T-helper 1 cell treated with Interleukin-12 subunit alpha and Interleukin-12 subunit beta and Interleukin-4 antibody, amounts not matched to agents 30 μg/mL and 1 μg/mL, for 36 hours (primary cell): ENCODE measurements around the gene ZNF609.

Source experiments
- H3K27ac Mint-ChIP-seq: one replicate; pipeline ENCODE4 v1.8.0; 2021; ENCODE audit warnings: mild to moderate bottlenecking, mixed read lengths
- H3K27me3 Mint-ChIP-seq: one replicate; pipeline ENCODE4 v1.8.0; 2021; ENCODE audit warnings: low read depth, mixed read lengths
- H3K36me3 Mint-ChIP-seq: one replicate; pipeline ENCODE4 v1.8.0; 2021; ENCODE audit warnings: low read depth, mixed read lengths
- H3K4me1 Mint-ChIP-seq: one replicate; pipeline ENCODE4 v1.8.0; 2021; ENCODE audit warnings: low read depth, mixed read lengths
- H3K4me3 Mint-ChIP-seq: one replicate; pipeline ENCODE4 v1.8.0; 2021; ENCODE audit warnings: mild to moderate bottlenecking, moderate library complexity, mixed read lengths
- H3K9me3 Mint-ChIP-seq: one replicate; pipeline ENCODE4 v1.8.0; 2021; ENCODE audit warnings: mixed read lengths

The ZNF609 gene

GRCh38 chr15:64460206-64460723 is at the start of gene ZNF609:
Gene ZNF609, plus strand, starts transcription at chr15:64460578. Its CDS starts 38,842 bp downstream, at chr15:64499420.
- no peaks in the 10 kb centered on the region for H3K9me3 Mint-ChIP-seq
- peaks cover 41% of the 10 kb centered on the region for H3K4me1 Mint-ChIP-seq
- H3K27me3 Mint-ChIP-seq: no peaks in the 10 kb centered on the region
- peak within 1 kb of the TSS; percentile 89 for H3K4me3 Mint-ChIP-seq
- peaks cover 20% of the 10 kb centered on the region for H3K36me3 Mint-ChIP-seq
- peak within 1 kb of the TSS; percentile 80 for H3K27ac Mint-ChIP-seq

GRCh38 chr15:64412216-64412615 is 48.2 kb upstream of the ZNF609 start:
- no peak overlapping the region for H3K4me3 Mint-ChIP-seq
- no peaks in the 10 kb centered on the region for H3K9me3 Mint-ChIP-seq
- no peak overlapping the region for H3K27ac Mint-ChIP-seq

GRCh38 chr15:64422697-64423096 is 37.7 kb upstream of the ZNF609 start:
- no peak overlapping the region for H3K27ac Mint-ChIP-seq
- H3K36me3 Mint-ChIP-seq: peaks cover 22% of the 10 kb centered on the region
- no peaks in the 10 kb centered on the region for H3K9me3 Mint-ChIP-seq
- no peak overlapping the region for H3K4me3 Mint-ChIP-seq
- peaks cover 6% of the 10 kb centered on the region for H3K4me1 Mint-ChIP-seq
- H3K27me3 Mint-ChIP-seq: no peaks in the 10 kb centered on the region

More at GRCh38 chr15:64412216-64412615, 48.2 kb upstream of the ZNF609 start:
- Mint-ChIP-seq H3K27me3 (no peaks in the 10 kb centered on the region), H3K36me3 (peaks cover 42% of the 10 kb centered on the region), H3K4me1 (no peaks in the 10 kb centered on the region)

GRCh38 chr15:64423970-64424369 is 36.4 kb upstream of the ZNF609 start:
- Mint-ChIP-seq H3K36me3 (peaks cover 17% of the 10 kb centered on the region), H3K27ac (no peak overlapping the region), H3K4me1 (peaks cover 7% of the 10 kb centered on the region), H3K27me3 (no peaks in the 10 kb centered on the region), H3K4me3 (no peak overlapping the region), H3K9me3 (no peaks in the 10 kb centered on the region)

GRCh38 chr15:64425221-64425620 is 35.2 kb upstream of the ZNF609 start:
- Mint-ChIP-seq H3K27me3 (no peaks in the 10 kb centered on the region), H3K9me3 (no peaks in the 10 kb centered on the region), H3K4me1 (peaks cover 15% of the 10 kb centered on the region), H3K27ac (no peak overlapping the region), H3K4me3 (no peak overlapping the region), H3K36me3 (peaks cover 20% of the 10 kb centered on the region)

- Mint-ChIP-seq H3K27me3 (no peaks in the 10 kb centered on the region), H3K4me3 (no peak overlapping the region), H3K27ac (peak overlapping the region; percentile 63), H3K9me3 (no peaks in the 10 kb centered on the region), H3K4me1 (peaks cover 20% of the 10 kb centered on the region), H3K36me3 (peaks cover 24% of the 10 kb centered on the region)
These were observed 33.4 kb upstream of the ZNF609 start for GRCh38 chr15:64426845-64427465.

- H3K4me3 Mint-ChIP-seq: peak overlapping the region; percentile 27
These were observed 30.9 kb upstream of the ZNF609 start for GRCh38 chr15:64429448-64429847.

GRCh38 chr15:64430000-64430735 is 30.2 kb upstream of the ZNF609 start:
- H3K27me3 Mint-ChIP-seq: no peaks in the 10 kb centered on the region
- no peaks in the 10 kb centered on the region for H3K9me3 Mint-ChIP-seq
- H3K4me1 Mint-ChIP-seq: peaks cover 20% of the 10 kb centered on the region
- H3K27ac Mint-ChIP-seq: peak overlapping the region; percentile 83
- H3K36me3 Mint-ChIP-seq: peaks cover 20% of the 10 kb centered on the region
- peak overlapping the region; percentile 27 for H3K4me3 Mint-ChIP-seq

More at GRCh38 chr15:64429448-64429847, 30.9 kb upstream of the ZNF609 start:
- H3K36me3 Mint-ChIP-seq: peaks cover 19% of the 10 kb centered on the region
- H3K27me3 Mint-ChIP-seq: no peaks in the 10 kb centered on the region
- peaks cover 20% of the 10 kb centered on the region for H3K4me1 Mint-ChIP-seq
- peak overlapping the region; percentile 83 for H3K27ac Mint-ChIP-seq
- no peaks in the 10 kb centered on the region for H3K9me3 Mint-ChIP-seq

GRCh38 chr15:64437982-64438381 is 22.4 kb upstream of the ZNF609 start:
- no peak overlapping the region for H3K4me3 Mint-ChIP-seq
- peaks cover 25% of the 10 kb centered on the region for H3K36me3 Mint-ChIP-seq
- H3K27me3 Mint-ChIP-seq: no peaks in the 10 kb centered on the region
- no peak overlapping the region for H3K27ac Mint-ChIP-seq
- no peaks in the 10 kb centered on the region for H3K9me3 Mint-ChIP-seq
- peaks cover 18% of the 10 kb centered on the region for H3K4me1 Mint-ChIP-seq

- Mint-ChIP-seq H3K27me3 (no peaks in the 10 kb centered on the region), H3K4me3 (no peak overlapping the region), H3K27ac (no peak overlapping the region), H3K9me3 (no peaks in the 10 kb centered on the region), H3K36me3 (peaks cover 21% of the 10 kb centered on the region), H3K4me1 (peaks cover 25% of the 10 kb centered on the region)
These were observed 21.5 kb upstream of the ZNF609 start for GRCh38 chr15:64438653-64439447.

GRCh38 chr15:64441852-64442251 is 18.5 kb upstream of the ZNF609 start:
- Mint-ChIP-seq H3K4me1 (peaks cover 28% of the 10 kb centered on the region), H3K36me3 (peaks cover 21% of the 10 kb centered on the region)

GRCh38 chr15:64443016-64443415 is 17.4 kb upstream of the ZNF609 start:
- H3K4me3 Mint-ChIP-seq: peak overlapping the region; percentile 16
- H3K4me1 Mint-ChIP-seq: peaks cover 30% of the 10 kb centered on the region
- no peaks in the 10 kb centered on the region for H3K27me3 Mint-ChIP-seq
- no peaks in the 10 kb centered on the region for H3K9me3 Mint-ChIP-seq
- H3K36me3 Mint-ChIP-seq: peaks cover 24% of the 10 kb centered on the region
- no peak overlapping the region for H3K27ac Mint-ChIP-seq

More at GRCh38 chr15:64441852-64442251, 18.5 kb upstream of the ZNF609 start:
- H3K27me3 Mint-ChIP-seq: no peaks in the 10 kb centered on the region
- H3K9me3 Mint-ChIP-seq: no peaks in the 10 kb centered on the region
- H3K27ac Mint-ChIP-seq: peak overlapping the region; percentile 10
- H3K4me3 Mint-ChIP-seq: no peak overlapping the region

- peaks cover 20% of the 10 kb centered on the region for H3K36me3 Mint-ChIP-seq
These were observed 16.4 kb upstream of the ZNF609 start for GRCh38 chr15:64443747-64444621.

More at GRCh38 chr15:64443747-64444621, 16.4 kb upstream of the ZNF609 start:
- Mint-ChIP-seq H3K27ac (peak overlapping the region; percentile 82), H3K27me3 (no peaks in the 10 kb centered on the region), H3K4me3 (peak overlapping the region; percentile 64), H3K4me1 (peaks cover 23% of the 10 kb centered on the region), H3K9me3 (no peaks in the 10 kb centered on the region)
